WTC11 (cell line): ENCODE data around the gene ZNF311.

Experiments used
- CREM ChIP-seq: sonication (generic); formaldehyde crosslinking; IDR thresholded peaks from 2 replicates; pipeline ENCODE4 v1.8.1; 2022; ENCODE audit warnings: mild to moderate bottlenecking, missing genetic modification reagents, moderate library complexity
- ELF4 ChIP-seq: sonication (generic); formaldehyde crosslinking; IDR thresholded peaks from 2 replicates; pipeline ENCODE4 v1.8.1; 2022; ENCODE audit warnings: low read depth, mild to moderate bottlenecking, moderate library complexity, missing genetic modification reagents
- ESRRA ChIP-seq: sonication (generic); formaldehyde crosslinking; IDR thresholded peaks from 2 replicates; pipeline ENCODE4 v1.8.1; 2022; ENCODE audit warnings: mild to moderate bottlenecking, missing genetic modification reagents, borderline replicate concordance
- GRHL2 ChIP-seq: fragments of 250-450 bp; sonication (Bioruptor Pico); IDR thresholded peaks from 2 replicates; pipeline ENCODE4 v1.8.0; 2022; ENCODE audit warnings: mild to moderate bottlenecking, moderate library complexity; ENCODE audit not compliant: insufficient replicate concordance, severe bottlenecking
- GTF2I ChIP-seq: fragments of 250-450 bp; sonication (Bioruptor Pico); conservative IDR thresholded peaks from 2 replicates; pipeline ENCODE4 v1.4.0; 2021; ENCODE audit warnings: mild to moderate bottlenecking
- NR1H2 ChIP-seq: sonication (generic); formaldehyde crosslinking; IDR thresholded peaks from 2 replicates; pipeline ENCODE4 v1.9.0; 2021; ENCODE audit warnings: mild to moderate bottlenecking, moderate library complexity, missing genetic modification reagents
- NR2C2 ChIP-seq: sonication (generic); formaldehyde crosslinking; IDR thresholded peaks from 2 replicates; pipeline ENCODE4 v1.8.0; 2022; ENCODE audit warnings: mild to moderate bottlenecking, missing genetic modification reagents
- SP1 ChIP-seq: sonication (generic); formaldehyde crosslinking; conservative IDR thresholded peaks from 2 replicates; pipeline ENCODE4 v1.8.1; 2022; ENCODE audit warnings: missing genetic modification reagents
- TF ChIP-seq, protein P1 (sequence below): fragments of 200-600 bp; IDR thresholded peaks from 2 replicates; pipeline ENCODE4 v1.8.0; 2022; ENCODE audit warnings: antibody characterized with exemption
- TF ChIP-seq, protein P2 (sequence below): sonication (generic); formaldehyde crosslinking; IDR thresholded peaks from 2 replicates; pipeline ENCODE4 v1.8.0; 2022; ENCODE audit warnings: mild to moderate bottlenecking, missing genetic modification reagents
- TF ChIP-seq, protein P3 (sequence below): sonication (generic); formaldehyde crosslinking; IDR thresholded peaks from 2 replicates; pipeline ENCODE4 v1.8.1; 2023; ENCODE audit warnings: mild to moderate bottlenecking, missing genetic modification reagents, moderate library complexity
- TF ChIP-seq, protein P4 (sequence below): sonication (generic); formaldehyde crosslinking; IDR thresholded peaks from 2 replicates; pipeline ENCODE4 v1.8.1; 2023; ENCODE audit warnings: mild to moderate bottlenecking, missing genetic modification reagents

DNA sequence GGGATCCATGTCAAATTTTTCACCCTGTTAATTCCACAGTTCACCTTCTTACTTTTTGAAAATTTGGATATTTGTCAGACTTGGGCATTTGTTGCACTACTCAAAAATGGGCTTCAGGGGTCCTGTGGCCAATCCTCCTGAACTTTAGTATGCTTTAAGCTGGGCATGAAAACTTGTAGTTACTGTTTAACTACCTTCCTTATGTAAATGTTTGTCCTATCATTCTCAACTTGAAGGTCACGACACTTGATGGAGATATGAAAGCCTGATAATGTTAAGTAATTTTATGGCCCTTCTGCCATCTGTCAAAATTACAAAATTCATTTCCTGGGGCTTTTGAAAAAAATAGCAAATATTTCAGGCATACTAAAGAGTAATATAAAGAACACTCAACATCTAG lies 4.2 kb upstream of the ZNF311 start:
- no peak for TF ChIP-seq GRHL2 (CRISPR knock-in tag)
- no peak for TF ChIP-seq ELF4
- TF ChIP-seq, protein P1, sequence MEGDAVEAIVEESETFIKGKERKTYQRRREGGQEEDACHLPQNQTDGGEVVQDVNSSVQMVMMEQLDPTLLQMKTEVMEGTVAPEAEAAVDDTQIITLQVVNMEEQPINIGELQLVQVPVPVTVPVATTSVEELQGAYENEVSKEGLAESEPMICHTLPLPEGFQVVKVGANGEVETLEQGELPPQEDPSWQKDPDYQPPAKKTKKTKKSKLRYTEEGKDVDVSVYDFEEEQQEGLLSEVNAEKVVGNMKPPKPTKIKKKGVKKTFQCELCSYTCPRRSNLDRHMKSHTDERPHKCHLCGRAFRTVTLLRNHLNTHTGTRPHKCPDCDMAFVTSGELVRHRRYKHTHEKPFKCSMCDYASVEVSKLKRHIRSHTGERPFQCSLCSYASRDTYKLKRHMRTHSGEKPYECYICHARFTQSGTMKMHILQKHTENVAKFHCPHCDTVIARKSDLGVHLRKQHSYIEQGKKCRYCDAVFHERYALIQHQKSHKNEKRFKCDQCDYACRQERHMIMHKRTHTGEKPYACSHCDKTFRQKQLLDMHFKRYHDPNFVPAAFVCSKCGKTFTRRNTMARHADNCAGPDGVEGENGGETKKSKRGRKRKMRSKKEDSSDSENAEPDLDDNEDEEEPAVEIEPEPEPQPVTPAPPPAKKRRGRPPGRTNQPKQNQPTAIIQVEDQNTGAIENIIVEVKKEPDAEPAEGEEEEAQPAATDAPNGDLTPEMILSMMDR: no peak
- TF ChIP-seq NR1H2: no peak
- no peak for TF ChIP-seq CREM (CRISPR knock-in tag)
- TF ChIP-seq NR2C2: no peak
- TF ChIP-seq, protein P2, sequence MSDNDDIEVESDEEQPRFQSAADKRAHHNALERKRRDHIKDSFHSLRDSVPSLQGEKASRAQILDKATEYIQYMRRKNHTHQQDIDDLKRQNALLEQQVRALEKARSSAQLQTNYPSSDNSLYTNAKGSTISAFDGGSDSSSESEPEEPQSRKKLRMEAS (CRISPR knock-in tag): no peak
- TF ChIP-seq GTF2I (CRISPR knock-in tag): no peak
- TF ChIP-seq ESRRA (CRISPR knock-in tag): no peak
- TF ChIP-seq, protein P3, sequence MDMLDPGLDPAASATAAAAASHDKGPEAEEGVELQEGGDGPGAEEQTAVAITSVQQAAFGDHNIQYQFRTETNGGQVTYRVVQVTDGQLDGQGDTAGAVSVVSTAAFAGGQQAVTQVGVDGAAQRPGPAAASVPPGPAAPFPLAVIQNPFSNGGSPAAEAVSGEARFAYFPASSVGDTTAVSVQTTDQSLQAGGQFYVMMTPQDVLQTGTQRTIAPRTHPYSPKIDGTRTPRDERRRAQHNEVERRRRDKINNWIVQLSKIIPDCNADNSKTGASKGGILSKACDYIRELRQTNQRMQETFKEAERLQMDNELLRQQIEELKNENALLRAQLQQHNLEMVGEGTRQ (CRISPR knock-in tag): no peak
- TF ChIP-seq, protein P4, sequence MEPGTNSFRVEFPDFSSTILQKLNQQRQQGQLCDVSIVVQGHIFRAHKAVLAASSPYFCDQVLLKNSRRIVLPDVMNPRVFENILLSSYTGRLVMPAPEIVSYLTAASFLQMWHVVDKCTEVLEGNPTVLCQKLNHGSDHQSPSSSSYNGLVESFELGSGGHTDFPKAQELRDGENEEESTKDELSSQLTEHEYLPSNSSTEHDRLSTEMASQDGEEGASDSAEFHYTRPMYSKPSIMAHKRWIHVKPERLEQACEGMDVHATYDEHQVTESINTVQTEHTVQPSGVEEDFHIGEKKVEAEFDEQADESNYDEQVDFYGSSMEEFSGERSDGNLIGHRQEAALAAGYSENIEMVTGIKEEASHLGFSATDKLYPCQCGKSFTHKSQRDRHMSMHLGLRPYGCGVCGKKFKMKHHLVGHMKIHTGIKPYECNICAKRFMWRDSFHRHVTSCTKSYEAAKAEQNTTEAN: no peak
- no peak for TF ChIP-seq SP1
